ENCODE measurements around the gene PKD1.
"Not testable (repeated sequence)": the region's sequence is repeated elsewhere in the genome, so short reads cannot be mapped to it uniquely, and the experiment has no call there.

The PKD1 gene

GRCh38 chr16:2105769-2106168 lies 29.9 kb downstream of the PKD1 start:
- DNase-seq: not testable (repeated sequence)

- not testable (repeated sequence) for DNase-seq
These were observed 30.4 kb downstream of the PKD1 start for GRCh38 chr16:2105291-2105690.

- not testable (repeated sequence) for DNase-seq
These were observed 31.2 kb downstream of the PKD1 start for GRCh38 chr16:2104464-2104863.

GRCh38 chr16:2102471-2102870 lies 33.2 kb downstream of the PKD1 start:
- no peak for DNase-seq

DNA sequence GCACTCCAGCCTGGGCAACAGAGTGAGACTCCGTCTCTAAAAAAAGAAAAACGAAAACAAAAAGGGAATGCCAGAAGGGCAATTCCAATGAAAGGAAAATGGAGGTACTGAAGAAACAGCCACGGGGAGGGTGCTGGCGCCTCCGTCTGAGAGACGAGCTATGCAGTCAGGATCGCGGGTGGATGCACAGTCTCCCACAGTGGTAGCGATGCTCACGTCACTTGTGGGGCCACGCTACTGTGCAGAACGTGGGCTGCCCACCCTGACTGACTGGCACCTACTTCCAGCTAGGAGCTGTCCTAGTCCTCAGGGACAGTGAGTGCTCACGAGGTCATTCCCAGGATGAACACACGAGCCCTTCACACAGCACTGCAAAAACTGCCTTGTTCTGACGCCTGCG lies 34.1 kb downstream of the PKD1 start:
- not testable (repeated sequence) for DNase-seq

- DNase-seq: not testable (repeated sequence)
These were observed 38.0 kb downstream of the PKD1 start for GRCh38 chr16:2097689-2098088.

GRCh38 chr16:2096853-2097595 lies 38.7 kb downstream of the PKD1 start:
- no peak for DNase-seq

GRCh38 chr16:2095918-2096582 lies 39.6 kb downstream of the PKD1 start:
- DNase-seq: no peak

DNA sequence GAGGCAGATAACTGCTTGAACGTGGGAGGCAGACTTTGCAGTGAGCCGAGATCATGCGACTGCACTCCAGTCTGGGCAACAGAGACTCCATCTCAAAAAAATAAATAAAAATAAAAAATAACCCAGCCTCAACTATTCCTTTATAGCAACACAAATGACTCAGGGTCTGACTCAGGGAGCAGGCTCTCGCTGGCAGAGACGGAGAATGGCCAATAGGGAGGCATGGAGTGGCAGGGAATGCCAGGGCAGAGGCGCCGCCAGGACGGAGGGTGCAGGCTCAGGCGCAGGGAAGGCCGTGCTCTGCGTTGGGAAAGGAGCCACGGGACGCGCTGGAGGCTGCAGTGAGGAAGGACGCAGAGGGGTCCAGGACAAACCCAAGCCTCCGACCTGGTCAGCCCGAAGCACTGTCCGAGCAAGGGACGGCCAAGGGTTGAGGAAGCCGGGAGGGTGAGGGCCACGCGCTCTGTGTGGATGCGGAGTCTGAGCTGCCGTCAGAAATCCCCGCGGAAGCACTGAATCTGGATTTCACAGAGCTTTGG lies 40.3 kb downstream of the PKD1 start:
- DNase-seq: no peak

- no peak for DNase-seq
These were observed 41.9 kb downstream of the PKD1 start for GRCh38 chr16:2093793-2094192.

GRCh38 chr16:2092866-2093265 lies 42.8 kb downstream of the PKD1 start:
- DNase-seq: no peak

- no peak for DNase-seq
These were observed 43.5 kb downstream of the PKD1 start for GRCh38 chr16:2092256-2092620.

DNA sequence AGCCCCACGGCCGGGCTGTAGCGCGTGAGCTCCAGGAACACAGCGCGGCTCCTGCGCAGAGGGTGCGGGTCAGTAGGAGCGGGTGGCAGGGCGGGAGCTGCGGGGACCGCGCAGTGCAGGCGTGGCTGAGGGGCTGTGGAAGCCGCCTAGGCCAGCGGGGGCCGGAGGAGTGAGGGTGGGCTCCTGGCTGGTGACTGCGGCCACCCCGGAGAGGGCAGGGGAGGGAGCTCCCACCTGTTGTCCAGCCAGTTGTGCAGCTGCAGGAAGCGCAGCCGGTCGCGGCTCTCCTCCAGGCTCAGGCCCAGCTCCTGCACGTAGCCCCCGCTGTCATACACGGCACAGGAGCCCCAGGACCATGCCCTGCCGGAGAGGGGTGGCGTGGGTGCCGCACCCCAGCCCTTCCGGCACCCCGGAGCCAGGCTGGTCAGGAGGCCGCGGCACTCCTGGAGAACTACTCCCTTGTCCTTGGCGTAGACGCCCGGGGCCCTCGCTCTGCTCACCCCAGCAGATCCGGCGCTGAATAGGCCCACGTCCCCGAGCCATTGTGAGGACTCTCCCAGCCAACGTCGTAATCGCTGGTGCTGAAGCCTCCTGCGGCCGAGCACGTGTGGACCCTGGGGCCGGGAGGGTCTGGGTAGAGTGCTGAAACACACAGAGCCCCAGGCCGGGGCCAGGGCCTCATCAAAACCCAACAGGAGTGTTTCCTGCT lies 44.0 kb downstream of the PKD1 start:
- no peak for DNase-seq

GRCh38 chr16:2090777-2091546 lies 44.7 kb downstream of the PKD1 start:
- DNase-seq: no peak

- DNase-seq: no peak
These were observed 45.3 kb downstream of the PKD1 start for GRCh38 chr16:2090481-2090776.

- DNase-seq: no peak
These were observed 45.8 kb downstream of the PKD1 start for GRCh38 chr16:2089706-2090480.

DNA sequence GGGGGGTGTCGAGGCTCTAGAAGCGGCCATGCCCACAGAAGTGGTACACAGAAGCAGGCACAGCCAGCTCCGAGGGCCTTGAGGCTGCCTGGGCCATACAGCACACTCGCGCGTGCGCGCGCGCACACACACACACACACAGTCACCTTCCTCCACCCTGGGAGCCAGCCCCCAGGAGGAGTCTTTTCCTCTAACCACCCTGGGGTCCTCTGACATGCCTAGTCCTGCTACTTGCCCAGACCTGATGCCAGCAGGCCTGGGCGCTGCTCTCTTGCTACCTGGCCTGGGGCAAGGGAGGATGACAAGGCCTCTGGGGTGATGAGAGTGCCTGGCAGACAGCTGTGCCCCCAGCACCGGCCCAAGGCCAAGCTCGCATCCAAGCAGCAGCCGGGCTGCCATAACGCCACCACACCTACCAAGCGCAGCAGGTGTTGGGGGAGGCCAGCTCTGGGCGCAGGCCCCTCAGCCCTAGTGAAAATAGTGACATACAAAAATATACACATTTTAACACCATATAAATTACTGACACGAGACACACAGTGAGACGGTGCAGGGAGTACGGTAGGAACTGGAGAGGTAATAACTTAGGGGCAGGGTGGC lies 46.8 kb downstream of the PKD1 start:
- DNase-seq: no peak

DNA sequence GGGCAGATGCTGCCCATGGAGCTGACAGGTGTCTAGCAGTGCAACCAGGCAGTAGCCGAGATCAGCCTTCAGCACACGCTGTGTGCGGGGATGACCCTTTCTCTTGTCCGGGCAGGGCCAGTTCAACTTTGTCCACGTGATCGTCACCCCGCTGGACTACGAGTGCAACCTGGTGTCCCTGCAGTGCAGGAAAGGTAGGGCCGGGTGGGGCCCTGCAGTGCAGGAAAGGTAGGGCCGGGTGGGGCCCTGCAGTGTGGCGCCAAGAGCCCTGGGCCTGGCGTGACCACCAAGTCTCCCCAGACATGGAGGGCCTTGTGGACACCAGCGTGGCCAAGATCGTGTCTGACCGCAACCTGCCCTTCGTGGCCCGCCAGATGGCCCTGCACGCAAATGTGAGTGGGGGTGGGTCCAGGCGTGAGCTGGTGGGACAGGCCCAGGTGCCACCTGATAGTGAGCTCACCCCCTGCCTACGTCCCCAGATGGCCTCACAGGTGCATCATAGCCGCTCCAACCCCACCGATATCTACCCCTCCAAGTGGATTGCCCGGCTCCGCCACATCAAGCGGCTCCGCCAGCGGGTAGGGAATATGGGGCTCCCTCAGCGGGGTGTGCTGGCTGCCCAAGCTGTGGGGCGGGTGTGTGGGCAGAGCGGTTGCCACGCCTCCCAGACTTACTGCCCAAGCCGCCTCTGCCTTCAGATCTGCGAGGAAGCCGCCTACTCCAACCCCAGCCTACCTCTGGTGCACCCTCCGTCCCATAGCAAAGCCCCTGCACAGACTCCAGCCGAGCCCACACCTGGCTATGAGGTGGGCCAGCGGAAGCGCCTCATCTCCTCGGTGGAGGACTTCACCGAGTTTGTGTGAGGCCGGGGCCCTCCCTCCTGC lies 47.7 kb downstream of the PKD1 start:
- DNase-seq: no peak

GRCh38 chr16:2086812-2087747 lies 48.6 kb downstream of the PKD1 start:
- DNase-seq: no peak
